ENCODE data around the gene RFX8.

DNA sequence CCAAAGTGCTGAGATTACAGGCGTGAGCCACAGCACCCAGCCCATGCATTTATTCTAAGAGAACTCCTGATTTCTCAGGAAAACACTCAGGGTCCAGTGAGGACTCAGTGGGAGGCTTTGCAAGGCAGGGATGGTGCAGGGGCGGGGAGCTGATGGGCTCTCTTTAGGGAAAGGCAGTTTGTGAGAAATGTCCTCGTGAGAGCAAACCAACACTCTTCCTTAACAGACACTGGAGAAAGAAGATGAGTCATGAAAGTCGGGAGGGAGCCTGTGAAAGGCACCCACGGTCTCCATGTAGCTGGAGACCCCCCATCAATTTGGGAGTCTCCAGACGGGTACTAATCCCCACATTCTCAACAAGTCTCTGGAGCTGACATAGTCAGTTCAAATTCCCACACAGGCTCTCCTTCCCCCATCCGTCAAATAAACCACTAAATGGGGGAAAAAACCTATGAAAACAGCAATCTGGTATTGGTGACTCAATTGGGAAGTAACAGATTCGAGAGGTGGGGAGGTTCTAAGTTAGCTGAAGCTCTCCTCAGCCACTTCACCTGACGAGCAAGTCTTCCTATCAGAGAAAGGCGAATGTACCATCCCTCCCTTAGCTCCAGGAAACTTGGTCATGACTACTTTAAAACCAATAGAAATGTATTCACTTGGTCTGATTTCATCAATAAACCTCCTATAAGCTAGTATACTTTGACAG is 76.6 kb downstream of the RFX8 start:
- TF ChIP-seq ZFP69B (tag by site-specific recombination; IDR thresholded peaks at IDR 0.05) (no peak), ZNF76 (tag by site-specific recombination; IDR thresholded peaks at IDR 0.05; ENCODE audit: borderline replicate concordance, low read depth) (no peak), ZEB2 (tag by site-specific recombination; IDR thresholded peaks at IDR 0.05) (no peak), ZNF274 (IDR thresholded peaks at IDR 0.05; ENCODE audit: low read length) (no peak), ZNF274 (tag by site-specific recombination; IDR thresholded peaks at IDR 0.05; ENCODE audit: borderline replicate concordance) (no peak)
- TF ChIP-seq, protein P1, sequence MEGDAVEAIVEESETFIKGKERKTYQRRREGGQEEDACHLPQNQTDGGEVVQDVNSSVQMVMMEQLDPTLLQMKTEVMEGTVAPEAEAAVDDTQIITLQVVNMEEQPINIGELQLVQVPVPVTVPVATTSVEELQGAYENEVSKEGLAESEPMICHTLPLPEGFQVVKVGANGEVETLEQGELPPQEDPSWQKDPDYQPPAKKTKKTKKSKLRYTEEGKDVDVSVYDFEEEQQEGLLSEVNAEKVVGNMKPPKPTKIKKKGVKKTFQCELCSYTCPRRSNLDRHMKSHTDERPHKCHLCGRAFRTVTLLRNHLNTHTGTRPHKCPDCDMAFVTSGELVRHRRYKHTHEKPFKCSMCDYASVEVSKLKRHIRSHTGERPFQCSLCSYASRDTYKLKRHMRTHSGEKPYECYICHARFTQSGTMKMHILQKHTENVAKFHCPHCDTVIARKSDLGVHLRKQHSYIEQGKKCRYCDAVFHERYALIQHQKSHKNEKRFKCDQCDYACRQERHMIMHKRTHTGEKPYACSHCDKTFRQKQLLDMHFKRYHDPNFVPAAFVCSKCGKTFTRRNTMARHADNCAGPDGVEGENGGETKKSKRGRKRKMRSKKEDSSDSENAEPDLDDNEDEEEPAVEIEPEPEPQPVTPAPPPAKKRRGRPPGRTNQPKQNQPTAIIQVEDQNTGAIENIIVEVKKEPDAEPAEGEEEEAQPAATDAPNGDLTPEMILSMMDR (tag by site-specific recombination; IDR thresholded peaks at IDR 0.05): no peak

All from HEK293 (cell line).